Measurements from ENCODE around the gene OR2G2. TPM values are rescaled to one million over a fixed set of nuclear protein-coding genes. Genes with fewer than 3 reads are reported as not detected.

The OR2G2 gene
- total and polyA plus RNA-seq, 2 of the 13 experiments (the other 11 are each of a cell fraction or from before 2014, with no cell fraction given): not detected

- WGBS (ENCODE audit: low lambda C conversion rate): 5% methylated on average over 2 of the region's 2 CpGs
- in situ Hi-C loops (cut with HindIII; ENCODE audit: extremely low pct_ligation_motif_present, low pct_unique_long_range_greater_than_20kb): no loop called here
- Histone ChIP-seq H3K4me3 (replicated peaks in 1 of 3; ENCODE audit: insufficient read depth in 1 of 3, low read depth in 2 of 3, low read length in 3 of 3) (no peak overlapping the region), H3K36me3 (replicated peaks in 1 of 2; ENCODE audit: control insufficient read depth in 1 of 2, insufficient read depth in 2 of 2, low read length in 2 of 2) (no peaks in the 10 kb centered on the region), H3K27me3 (ENCODE audit: control insufficient read depth in 1 of 2, insufficient read depth in 2 of 2, low read length in 2 of 2) (no peaks in the 10 kb centered on the region), H3K4me2 (ENCODE audit: low read depth, low read length) (no peak overlapping the region), H3K9me3 (ENCODE audit: low read length) (no peaks in the 10 kb centered on the region), H3K4me1 (ENCODE audit: insufficient read depth, low read length) (no peaks in the 10 kb centered on the region), H3K9ac (ENCODE audit: insufficient read depth, low read depth, low read length) (no peak overlapping the region), H4K20me1 (ENCODE audit: insufficient read depth, low read length) (no peaks in the 10 kb centered on the region), H2AFZ (ENCODE audit: low read length) (no peak overlapping the region), H3K79me2 (ENCODE audit: insufficient read depth, low read length) (no peaks in the 10 kb centered on the region), H3K27ac (ENCODE audit: extremely low read length, insufficient read depth, low read length) (no peak overlapping the region)
- intact Hi-C loops (cut with micrococcal nuclease; ENCODE audit: unreplicated experiment): no loop called here
- no TSS peak for BruUV-seq (replicated peaks)
- TF ChIP-seq ZNF775 (CRISPR knock-in tag; IDR thresholded peaks at IDR 0.05; ENCODE audit: borderline replicate concordance) (no peak), ZMYM4 (CRISPR knock-in tag; IDR thresholded peaks at IDR 0.05) (no peak), RAD51 (IDR thresholded peaks at IDR 0.05; ENCODE audit: borderline replicate concordance) (no peak), FUBP1 (CRISPR knock-in tag; IDR thresholded peaks at IDR 0.05; ENCODE audit: borderline replicate concordance) (no peak), MTA3 (CRISPR knock-in tag; IDR thresholded peaks at IDR 0.05) (no peak), ZNF543 (CRISPR knock-in tag; IDR thresholded peaks at IDR 0.05) (no peak), ELF3 (CRISPR knock-in tag; IDR thresholded peaks at IDR 0.05) (no peak), FOXK1 (CRISPR knock-in tag; IDR thresholded peaks at IDR 0.05; ENCODE audit: borderline replicate concordance, low read depth) (no peak)
- ATAC-seq: no peak
- DNase-seq (ENCODE audit: low spot score): no peak
- ChIA-PET POLR2A (no interaction called here), CTCF (ENCODE audit: low intra/inter-chr PET ratio, low total read pairs) (no interaction called here)
- no peak for FAIRE-seq
These were observed 35.9 kb upstream of the OR2G2 start for GRCh38 chr1:247552231-247552630.
